ENCODE data around the gene PGM3.

GRCh38 chr6:83152913-83153312, 40.2 kb downstream of the PGM3 start:
- no peak for TF ChIP-seq CTCF (IDR thresholded peaks at IDR 0.05)
- no peak for TF ChIP-seq EP300 (IDR thresholded peaks at IDR 0.05)
- TF ChIP-seq POLR2AphosphoS5 (IDR thresholded peaks at IDR 0.05), result no peak
